C4-2B (cell line): ENCODE data around the gene PLAGL2.

ENCODE experiments used
- CTCF ChIP-seq: fragments of 450-650 bp; conservative IDR thresholded peaks from 2 replicates; pipeline ENCODE4 v1.5.1; 2017; ENCODE audit warnings: mild to moderate bottlenecking
- ZFX ChIP-seq: fragments of 450-650 bp; IDR thresholded peaks from 2 replicates; pipeline ENCODE4 v1.6.1; 2017

- TF ChIP-seq CTCF (no peak), ZFX (no peak)
Observed at GRCh38 chr20:32189123-32189410, 18.5 kb downstream of the PLAGL2 start.
